GM18951 (cell line): Measurements from ENCODE around the gene FGF14.

ENCODE experiments used
- POLR2A ChIP-seq: IDR thresholded peaks from 4 replicates; pipeline ENCODE4 v1.6.1; 2011; ENCODE audit warnings: mild to moderate bottlenecking; ENCODE audit not compliant: insufficient read length, insufficient read depth; ENCODE audit errors: extremely low read depth
- in situ Hi-C: fragments of 300-500 bp; cut with MboI; formaldehyde crosslinking; loops from one replicate; pipeline ENCODE4 v1.12.0; 2022; ENCODE audit warnings: low sequenced_read_pairs, mixed read lengths, inconsistent platforms; ENCODE audit not compliant: unreplicated experiment

Gene FGF14

GRCh38 chr13:101783554-101783953, 618.3 kb downstream of the FGF14 start:
- in situ Hi-C loops = no loop called here

GRCh38 chr13:101780211-101780610, 621.6 kb downstream of the FGF14 start:
- in situ Hi-C loops = no loop called here
- no peak for TF ChIP-seq POLR2A

More at GRCh38 chr13:101783554-101783953, 618.3 kb downstream of the FGF14 start:
- TF ChIP-seq POLR2A = no peak

GRCh38 chr13:101779147-101779546, 622.7 kb downstream of the FGF14 start:
- in situ Hi-C loops = no loop called here
- TF ChIP-seq POLR2A = no peak

GRCh38 chr13:101775267-101775666, 626.6 kb downstream of the FGF14 start:
- in situ Hi-C loops = no loop called here
- no peak for TF ChIP-seq POLR2A

- TF ChIP-seq POLR2A = no peak
- in situ Hi-C loops = loop anchor here (25.0 kb wide), 1 partner anchor 637 kb away; no protein-coding TSS in a partner anchor
Observed at GRCh38 chr13:101774393-101774792, 627.5 kb downstream of the FGF14 start.

DNA sequence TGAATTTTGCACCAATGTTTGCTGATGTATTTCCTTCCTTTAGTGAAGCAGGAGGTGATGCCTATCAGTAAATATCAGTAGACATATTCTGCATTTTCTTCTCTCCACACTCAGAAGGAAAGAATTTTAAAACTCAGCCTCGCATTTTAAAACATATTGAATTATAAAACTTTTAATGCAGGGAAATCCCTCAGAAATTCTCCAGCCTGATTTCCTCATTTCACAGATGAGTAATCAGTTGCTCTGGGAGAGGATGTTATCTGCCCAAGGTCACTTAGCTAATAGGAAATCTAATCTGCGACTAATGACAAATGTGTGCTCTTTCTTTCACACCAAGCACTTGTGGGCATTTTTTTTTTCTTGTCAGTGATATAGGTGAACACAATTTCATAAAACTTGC, 628.8 kb downstream of the FGF14 start:
- no peak for TF ChIP-seq POLR2A
- in situ Hi-C loops = loop anchor here (25.0 kb wide), 1 partner anchor 636 kb away; no protein-coding TSS in a partner anchor

GRCh38 chr13:101767131-101767530, 634.7 kb downstream of the FGF14 start:
- in situ Hi-C loops = loop anchor here (25.0 kb wide), 1 partner anchor 630 kb away; no protein-coding TSS in a partner anchor
- no peak for TF ChIP-seq POLR2A

GRCh38 chr13:101763191-101763590, 638.7 kb downstream of the FGF14 start:
- in situ Hi-C loops = loop anchor here (25.0 kb wide), 1 partner anchor 626 kb away; no protein-coding TSS in a partner anchor
- no peak for TF ChIP-seq POLR2A

GRCh38 chr13:101757446-101758039, 644.3 kb downstream of the FGF14 start:
- in situ Hi-C loops = loop anchor here (10.0 to 25.0 kb wide), 2 partner anchors 243 to 620 kb away; no protein-coding TSS in a partner anchor
- TF ChIP-seq POLR2A = no peak

- no peak for TF ChIP-seq POLR2A
- in situ Hi-C loops = loop anchor here (10.0 to 25.0 kb wide), 2 partner anchors 241 to 618 kb away; no protein-coding TSS in a partner anchor
Observed at GRCh38 chr13:101755228-101755887, 646.5 kb downstream of the FGF14 start.

DNA sequence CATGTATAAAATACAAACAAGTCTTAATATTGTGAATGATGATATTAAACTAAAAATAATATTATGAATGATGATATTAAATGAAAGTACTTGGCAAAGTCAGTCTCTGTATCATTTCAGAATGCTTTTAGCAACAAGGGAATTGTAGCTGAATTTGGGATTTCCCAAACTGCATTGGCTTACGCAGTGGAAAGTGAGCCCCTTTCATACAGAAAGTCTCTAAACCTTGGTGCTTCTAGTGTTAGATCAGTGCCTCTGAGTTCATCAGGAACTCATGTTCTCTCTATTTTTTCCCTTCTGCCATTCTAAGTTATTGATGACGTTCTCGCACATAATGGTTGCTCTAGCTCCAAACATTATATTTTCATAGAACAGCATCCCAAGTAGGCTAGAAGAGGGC, 649.4 kb downstream of the FGF14 start:
- TF ChIP-seq POLR2A = no peak

GRCh38 chr13:101751488-101751887, 650.4 kb downstream of the FGF14 start:
- in situ Hi-C loops = loop anchor here (10.0 to 25.0 kb wide), 2 partner anchors 237 to 614 kb away; no protein-coding TSS in a partner anchor
- no peak for TF ChIP-seq POLR2A

More for the DNA sequence above, 649.4 kb downstream of the FGF14 start:
- in situ Hi-C loops = loop anchor here (10.0 to 25.0 kb wide), 2 partner anchors 238 to 615 kb away; no protein-coding TSS in a partner anchor

GRCh38 chr13:101749584-101749983, 652.3 kb downstream of the FGF14 start:
- in situ Hi-C loops = no loop called here
- no peak for TF ChIP-seq POLR2A

GRCh38 chr13:101747039-101747438, 654.8 kb downstream of the FGF14 start:
- in situ Hi-C loops = no loop called here
- TF ChIP-seq POLR2A = no peak
